HG03442 (cell line): ENCODE data around the gene FCHSD2.
"Not testable (repeated sequence)": the region's sequence is repeated elsewhere in the genome, so short reads cannot be mapped to it uniquely, and the experiment has no call there.

Experiments
- ATAC-seq: cut with Tn5 transposase; IDR thresholded peaks from one replicate; pipeline ENCODE4 v1.9.1; 2021; ENCODE audit warnings: mild to moderate bottlenecking, moderate library complexity; ENCODE audit not compliant: unreplicated experiment

FCHSD2 gene

DNA sequence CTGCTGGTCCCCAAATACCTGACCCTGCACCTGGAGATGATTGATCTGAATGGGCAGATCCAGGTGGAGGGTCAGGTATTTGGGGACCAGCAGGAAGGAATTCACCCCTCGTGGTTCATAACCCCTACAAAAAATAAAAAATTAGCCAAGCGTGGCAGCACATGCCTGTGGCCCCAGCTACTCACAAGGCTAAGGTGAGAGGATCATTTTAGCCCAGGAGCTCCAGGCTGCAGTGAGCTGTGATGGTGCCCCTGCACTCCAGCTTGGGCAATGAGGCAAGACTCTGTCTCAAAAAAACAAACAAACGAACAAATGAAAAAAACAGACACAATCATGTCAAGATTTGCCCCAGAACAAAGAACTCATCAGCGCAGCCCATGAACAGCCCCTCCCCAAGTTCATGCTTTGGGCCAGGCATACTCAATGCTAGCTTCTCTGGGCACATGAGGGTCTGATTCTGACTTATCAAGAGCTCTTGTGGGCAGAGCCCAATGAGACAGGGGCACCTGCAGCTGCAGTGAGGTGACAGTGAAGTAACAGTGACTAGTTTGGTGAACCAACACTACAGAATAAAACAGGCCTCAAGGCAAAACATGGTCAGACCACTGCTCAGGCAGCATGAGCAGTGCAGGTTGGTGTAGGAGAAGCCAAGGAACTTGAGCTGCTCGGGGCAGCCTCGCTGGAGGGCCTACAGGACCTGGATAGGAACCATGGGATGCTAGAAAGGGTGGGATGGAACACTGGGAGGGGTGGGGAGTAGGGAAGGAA is 10.2 kb upstream of the FCHSD2 start:
- no peak for ATAC-seq

DNA sequence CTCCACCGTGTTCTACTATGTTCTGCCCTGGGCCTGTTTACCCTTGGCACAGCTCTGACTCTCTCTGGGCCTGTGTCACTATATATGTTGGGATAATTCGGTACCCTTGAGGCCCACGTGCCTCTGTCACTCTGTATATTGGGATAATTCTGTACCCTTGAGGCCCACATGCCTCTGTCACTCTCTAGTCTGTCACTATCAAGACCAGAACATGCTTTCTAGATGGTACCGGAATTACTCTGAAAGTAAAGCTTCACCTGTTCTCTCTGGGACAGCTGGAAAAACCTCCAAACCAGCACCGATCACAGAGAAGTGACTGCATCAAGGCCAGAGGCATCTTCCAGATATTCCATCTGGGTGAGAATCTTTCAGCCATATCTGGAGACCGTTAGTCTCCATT is 9.3 kb upstream of the FCHSD2 start:
- ATAC-seq, result no peak

DNA sequence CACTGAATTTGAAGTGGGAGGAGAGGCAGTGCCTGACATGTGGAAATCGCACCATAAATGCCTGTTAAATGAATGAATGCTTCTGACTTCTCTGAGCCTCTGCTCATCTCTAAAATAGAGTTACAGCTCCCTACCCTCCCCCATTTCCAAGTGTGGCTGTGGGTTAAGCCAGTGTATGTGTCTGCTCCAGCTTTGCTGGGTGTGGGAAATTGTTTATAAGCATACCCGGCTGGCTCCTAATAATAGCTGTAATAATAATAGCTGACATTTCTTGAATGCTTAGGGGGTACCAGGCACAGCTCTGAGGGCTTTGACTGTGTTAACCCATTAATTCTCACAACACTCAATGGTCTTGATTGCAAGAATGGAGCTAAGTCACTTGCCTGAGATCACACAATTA is 7.0 kb upstream of the FCHSD2 start:
- no peak for ATAC-seq

DNA sequence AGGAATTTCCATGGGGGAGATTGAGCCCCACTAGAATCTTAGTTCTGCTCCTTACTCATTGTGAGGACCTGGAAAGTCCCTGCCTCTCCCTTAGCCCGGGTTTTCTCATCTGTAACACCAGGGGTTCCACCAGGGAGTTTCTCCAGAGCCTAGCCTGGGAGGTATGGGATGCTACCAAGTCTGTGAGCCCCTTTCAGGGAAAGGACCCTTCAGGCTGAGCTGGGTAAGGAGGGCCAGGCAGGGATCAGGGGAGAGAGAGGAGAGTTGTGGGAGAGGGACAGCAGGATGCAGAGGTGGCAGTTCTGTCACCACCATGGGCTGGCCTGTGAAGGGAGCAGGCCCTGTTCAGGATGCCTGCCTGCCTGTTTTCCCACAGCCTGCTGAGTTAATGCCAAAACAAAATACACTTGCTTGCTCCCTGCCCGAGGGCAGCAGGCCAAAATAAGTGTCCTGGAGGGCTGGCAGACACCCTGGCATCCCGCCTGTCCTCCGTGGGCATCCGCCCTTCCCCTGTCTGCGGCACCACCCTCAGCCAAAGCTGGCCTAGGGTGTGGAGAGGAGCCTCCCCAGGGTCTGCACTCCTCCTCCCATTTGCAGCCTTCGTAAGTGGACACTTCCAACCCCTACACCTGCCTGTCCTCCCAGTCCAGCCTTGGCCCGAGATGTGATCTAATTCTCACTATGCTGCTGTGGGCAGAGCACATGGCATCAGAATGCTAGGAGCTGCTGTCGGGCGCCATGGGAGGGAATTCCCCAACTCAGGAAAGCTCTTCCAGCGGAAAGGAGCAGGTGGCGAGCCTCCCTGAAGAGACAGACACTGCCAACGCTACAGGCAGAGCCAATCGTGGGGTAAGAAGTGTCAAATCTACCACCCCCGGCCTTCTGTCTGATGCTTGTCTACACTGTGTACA is 5.9 kb upstream of the FCHSD2 start:
- ATAC-seq, result no peak

DNA sequence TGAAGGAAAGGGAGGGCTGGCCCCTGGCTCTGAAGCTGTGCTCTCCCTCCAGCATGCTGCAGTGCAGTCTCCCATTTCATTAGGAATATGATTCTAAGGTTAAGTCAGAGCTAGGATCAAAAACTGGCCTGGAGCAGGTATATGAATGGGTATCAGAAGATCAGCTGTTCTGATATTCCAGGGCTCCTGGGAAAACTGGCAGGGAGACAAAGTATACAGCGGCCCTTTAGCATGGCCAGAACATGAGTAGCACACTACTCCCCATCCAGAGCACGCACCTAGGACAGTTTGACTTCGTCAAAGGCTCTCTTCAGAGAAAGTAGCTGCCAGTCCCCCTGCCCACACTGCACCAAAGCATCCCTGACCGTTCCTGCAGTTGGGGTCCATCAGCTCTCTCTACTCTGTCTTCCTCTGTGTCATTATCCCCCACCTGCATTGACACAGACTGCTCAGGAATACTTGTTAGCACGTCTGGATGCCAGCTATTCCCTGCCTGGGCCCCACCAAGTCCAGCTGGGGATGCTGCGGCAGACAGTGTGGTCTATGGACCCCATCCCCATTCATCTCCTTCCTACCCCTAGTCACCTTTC is 4.0 kb upstream of the FCHSD2 start:
- ATAC-seq, result no peak

DNA sequence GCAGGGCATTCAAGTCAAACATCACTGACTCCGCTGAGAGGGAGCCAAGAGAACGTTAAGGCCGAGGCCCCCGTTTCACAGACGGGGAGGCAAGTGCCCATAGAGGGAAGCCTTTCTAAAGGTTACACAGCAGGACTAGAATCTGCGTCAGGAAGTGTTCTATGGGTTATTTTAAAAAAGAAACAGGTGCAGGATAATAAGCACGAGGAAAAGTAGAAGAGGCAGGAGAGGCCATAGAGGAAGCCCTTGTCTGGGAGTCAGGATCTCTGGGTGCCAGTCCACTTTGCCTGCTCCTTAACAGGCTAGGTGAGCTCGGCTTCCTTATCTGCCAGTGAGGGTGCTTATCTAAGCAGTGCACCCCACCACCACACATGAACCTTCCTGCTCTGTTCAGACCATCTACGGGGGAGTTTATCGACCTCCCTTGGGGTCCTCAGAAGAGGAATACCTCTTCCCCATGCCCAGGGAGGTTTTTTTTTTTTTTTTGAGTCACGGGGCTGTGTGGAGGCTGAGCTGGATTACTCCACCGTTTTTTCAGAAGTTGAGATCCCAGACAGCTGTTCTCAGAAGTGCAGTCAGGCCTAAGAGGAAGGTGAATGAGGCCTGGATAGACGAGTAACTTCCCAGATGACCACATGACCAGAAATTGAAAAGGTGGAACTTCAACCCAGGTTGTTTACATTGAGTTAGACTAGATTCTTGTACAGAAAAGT is 1.2 kb upstream of the FCHSD2 start:
- no peak for ATAC-seq

DNA sequence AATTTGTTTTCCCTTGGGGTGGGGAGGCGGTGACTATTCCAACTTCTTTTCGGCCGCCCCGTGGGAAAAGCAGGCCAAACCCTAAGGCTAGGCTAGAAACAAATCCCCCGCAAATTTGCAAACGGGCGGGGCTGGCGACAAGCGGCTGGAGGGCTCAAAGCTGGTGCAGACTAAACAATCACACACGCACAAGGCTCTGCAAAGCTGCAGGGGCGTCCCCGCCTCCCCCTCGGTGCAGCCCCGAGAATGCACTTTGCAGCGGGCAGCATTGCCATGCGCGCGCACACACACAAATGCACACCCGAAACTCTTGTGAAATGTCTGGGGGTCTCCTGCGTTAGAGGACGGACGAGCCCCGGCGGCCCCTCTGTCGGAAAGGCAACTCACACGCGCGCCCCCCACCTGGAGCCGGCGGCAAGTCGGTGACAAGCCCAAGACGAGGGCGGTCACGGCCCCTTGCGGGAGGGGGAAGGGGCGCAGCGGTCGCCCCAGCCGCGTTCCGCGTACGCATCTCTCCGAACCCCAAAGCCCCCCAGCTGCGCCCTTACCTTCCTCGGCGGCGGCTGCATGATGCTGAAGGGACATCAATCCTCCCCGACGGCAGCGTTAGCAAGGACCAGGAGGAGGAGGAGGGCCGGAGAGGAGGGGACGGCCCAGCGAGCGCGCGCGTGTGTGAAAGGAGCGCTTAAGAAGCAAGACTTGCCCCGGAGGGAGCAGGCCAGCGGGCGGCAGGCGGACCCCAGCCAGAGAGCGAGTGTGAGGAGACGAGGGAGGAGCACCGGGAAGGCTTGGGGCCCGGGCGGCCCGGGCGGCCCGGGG is 600 bp downstream of the FCHSD2 start:
- peak; percentile 22 for ATAC-seq

DNA sequence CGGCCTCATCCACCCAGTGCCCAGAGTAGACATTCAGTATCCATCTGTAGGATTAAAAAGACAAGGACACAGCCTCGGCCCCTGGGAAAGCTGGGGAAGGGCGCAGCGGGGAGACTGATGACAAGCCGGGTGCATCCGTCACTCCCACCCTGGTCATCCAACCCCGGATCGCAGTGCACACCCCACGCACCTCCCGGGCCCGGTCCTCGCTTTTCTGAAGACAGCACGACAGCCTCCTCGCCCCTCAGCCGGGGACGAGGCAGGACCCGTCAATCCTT is 1.1 kb downstream of the FCHSD2 start:
- no peak for ATAC-seq

DNA sequence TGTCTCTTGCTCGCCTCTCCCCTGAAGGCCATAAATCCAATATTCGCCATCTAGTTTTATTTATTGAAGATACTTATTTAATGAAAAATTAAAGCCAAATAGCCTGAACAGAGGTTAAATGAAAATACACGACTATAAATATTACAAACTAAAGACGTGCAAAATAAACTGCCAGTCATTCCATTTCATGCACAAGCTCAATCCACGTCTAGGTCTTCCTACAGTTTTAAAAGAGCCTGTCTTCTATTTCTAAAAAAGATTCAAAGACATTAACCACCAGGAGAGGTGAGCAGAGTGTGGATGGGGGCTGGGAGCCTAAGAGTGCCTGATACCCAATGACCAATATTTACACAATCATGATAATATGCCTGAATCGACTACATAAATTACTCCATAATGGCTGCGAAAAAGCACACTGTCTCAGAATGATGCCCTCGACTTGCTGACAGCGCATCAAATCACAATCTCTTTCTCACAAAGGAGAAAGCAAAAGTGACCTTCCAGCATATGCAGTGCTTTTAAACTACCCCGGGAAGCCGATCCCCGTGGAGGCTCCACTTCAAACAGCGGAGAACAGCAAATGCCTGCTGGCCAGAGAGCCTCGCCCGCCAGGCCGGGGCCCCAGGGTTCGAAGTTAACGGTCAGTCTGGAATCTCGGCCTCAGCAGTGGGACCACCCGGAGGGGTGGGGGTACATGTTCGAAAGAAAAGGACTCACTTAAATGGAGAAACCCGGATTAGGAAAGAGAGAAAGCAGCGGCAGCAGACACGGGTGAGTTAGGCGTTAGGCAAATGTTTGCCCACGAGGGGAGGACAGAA is 1.7 kb downstream of the FCHSD2 start:
- no peak for ATAC-seq

DNA sequence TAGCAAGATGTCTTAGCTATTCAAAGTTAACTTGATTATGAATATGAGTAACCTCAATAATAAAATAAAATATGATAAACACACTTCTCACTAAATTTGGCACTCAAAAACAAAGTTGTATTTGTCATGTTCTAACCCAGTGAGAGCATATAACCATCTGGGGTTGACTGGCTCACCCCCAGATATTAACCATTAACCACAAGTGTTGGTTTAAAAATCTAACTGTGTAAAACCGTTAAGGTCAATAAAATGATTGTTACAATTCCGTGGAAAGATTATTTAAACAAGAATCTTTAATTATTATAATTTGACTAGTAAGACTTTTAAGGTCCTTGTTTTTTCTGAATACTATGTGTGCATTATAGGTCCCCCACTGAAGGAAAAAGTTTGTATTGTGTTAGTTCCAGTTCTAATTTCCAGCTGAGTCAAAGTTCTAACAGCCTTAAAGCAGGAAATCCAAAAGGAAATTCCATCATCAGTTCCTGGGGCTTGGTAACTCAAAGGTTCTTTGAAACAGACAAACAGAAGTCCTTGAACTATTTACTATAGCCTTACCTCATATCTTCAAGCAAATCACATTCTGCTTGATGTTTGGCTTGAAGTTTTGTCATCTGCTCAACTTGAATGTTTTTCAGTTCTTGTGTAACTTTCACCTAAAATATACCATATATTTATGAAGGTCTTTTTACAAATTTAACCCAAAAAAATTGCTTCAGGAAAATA is 2.5 kb downstream of the FCHSD2 start:
- no peak for ATAC-seq

DNA sequence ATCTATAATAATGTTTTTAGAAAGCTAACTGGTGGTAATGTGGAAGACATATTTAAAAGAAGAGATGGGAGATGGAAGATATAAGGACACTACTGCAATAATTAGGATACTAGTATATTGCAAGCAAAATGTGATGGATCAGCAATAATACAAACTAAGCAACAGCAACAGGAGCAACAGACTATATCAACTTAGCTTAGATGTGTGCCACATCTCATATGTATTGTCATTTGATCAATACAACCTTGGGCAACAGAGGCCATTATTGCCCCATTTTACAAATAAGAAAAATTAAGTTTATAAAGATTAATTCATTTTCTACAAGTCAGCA is 4.2 kb downstream of the FCHSD2 start:
- ATAC-seq, result no peak

DNA sequence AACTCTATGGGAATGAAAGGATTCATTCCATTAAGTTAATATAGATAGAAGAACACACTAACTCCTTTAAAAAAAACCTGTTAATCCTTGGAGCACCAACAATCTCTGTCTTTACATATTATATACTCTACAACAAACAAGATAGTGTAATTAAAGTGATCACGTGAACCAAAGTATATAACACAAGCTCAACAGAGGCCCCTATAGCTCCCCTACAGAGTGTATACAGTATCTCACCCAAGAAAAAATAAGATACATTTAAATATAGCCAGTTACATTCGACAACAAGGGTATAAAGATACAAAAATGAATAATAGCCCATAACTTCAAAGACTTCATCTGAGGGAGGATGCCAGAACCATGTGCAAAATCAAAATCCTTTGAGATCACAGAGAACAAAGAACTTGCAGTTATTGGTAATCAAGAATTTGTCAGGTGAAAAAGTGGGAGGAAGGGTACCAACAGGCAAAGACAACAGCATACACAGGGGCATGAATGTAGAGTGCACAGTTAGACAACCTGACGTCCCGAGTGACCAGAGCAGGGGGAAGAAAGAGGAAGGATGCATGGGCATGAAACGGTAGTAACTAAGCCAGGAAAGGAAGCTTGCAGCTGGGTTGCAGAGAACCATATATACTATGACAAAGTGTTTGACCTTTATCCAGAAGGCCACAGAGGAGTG is 4.7 kb downstream of the FCHSD2 start:
- ATAC-seq, result no peak

DNA sequence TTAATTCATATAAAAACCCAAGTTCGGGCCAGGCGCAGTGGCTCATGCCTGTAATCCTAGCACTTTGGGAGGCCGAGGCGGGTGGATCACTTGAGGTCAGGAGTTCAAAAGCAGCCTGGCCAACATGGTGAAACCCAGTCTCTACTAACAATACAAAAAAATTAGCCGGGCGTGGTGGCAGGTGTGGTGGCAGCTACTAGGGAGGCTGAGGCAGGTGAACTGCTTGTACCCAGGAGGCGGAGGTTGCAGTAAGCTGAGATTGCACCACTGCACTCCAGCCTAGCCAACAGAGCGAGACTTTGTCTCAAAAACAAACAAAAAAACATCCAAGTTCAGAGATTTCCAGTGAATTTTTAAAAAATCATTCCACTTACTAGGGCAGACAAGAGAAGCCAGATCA is 5.4 kb downstream of the FCHSD2 start:
- not testable (repeated sequence) for ATAC-seq

DNA sequence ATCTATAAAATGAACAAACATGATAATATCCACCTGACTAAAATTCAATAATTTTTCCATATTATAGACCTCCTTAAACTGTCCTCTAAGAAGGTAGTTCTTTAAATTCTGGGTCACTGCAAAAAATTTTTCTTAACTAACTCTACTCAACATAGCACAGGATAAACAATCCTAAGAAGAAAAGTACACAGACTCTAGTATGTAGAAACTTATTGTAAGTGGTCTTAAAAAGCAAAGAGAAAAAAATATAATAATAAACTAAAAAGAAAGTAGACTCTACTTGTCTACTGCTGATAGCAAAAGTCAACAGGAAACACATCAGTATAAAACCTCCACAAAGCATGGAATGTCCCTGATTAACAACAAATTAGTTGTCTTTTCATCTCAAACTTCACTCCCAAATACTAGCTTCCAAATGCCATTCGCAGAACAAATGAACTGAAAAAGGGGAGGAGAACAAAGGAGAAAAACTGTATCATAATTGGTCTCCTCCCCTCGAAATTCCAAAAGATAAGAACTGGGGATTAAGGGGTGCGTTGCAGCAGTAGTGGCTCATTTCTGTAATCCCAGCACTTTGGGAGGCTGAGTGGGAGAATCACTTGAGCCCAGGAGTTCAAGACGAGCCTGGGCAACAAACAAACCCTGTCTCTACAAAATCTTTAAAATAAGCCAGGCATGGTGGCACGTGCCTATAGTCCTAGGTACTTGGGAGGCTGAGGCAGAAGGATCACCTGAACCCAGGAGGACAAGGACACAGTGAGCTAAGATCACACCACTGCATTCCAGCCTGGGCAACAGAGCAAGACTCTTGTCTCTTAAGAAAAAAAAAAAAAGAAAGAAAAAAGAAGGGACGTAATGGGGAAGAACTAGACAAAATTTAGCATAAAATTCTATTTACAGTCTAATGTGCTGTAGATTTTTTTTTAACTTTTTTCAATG is 6.5 kb downstream of the FCHSD2 start:
- no peak for ATAC-seq

DNA sequence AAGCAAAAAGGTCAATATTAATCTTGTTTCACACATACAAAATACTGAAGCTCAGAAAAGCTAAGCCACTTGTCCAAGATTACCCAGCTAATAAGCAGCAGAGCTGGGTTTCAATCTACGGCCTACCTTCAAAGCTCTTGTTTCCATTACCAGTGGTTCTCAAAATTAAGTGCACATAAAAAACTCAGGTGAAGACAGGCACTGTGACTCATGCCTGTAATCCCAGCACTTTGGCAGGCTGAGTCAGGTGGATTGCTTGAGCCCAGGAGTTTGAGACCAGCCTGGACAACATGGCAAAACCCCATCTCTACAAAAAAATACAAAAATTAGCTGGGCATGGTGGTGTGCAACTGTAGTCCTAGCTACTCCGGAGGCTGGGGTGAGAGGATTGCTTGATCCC is 9.8 kb downstream of the FCHSD2 start:
- not testable (repeated sequence) for ATAC-seq

DNA sequence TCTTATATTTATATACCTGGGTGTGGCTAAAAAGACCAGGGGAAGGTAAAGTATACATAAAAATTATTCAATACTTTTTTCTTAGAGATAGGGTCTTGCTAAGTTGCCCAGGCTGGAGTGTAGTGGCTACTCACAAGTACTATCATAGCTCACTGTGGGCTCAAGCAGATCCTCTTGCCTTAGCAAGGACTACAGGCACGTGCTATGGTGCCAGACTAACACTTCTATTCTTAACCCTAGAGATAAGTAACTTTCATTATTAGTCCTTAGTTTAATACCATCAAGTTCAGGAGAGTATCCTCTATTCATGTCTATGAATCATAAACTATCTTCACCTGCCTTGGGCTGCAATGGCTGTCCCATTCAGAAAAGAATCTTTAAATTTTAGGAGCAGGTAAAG is 11.9 kb downstream of the FCHSD2 start:
- ATAC-seq, result no peak

DNA sequence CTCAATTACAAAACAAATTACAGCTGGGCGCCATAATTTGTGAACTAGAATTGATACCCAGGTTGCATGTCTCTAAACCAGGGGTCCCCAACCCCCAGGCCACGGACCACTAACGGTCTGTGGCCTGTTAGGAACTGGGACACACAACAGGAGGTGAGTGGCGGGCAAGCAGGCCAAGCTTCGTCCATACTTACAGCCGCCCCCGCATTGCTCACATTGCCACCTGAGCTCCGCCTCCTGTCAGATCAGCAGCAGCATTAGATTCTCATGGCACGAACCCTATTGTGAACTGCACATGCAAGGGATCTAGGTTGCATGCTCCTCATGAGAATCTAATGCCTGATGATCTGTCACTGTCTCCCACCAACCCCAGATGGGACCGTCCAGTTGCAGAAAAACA is 12.9 kb downstream of the FCHSD2 start:
- ATAC-seq, result no peak
